Measurements from ENCODE around the gene DHRSX. TPM values are rescaled to one million over a fixed set of nuclear protein-coding genes. Genes with fewer than 3 reads are reported as not detected.

The DHRSX gene
- total and polyA plus RNA-seq, 9 of the 15 experiments (the other 6 are each of a cell fraction or from before 2014, with no cell fraction given) = 0.59 to 11.0 (median 6.2) TPM

GRCh38 chrX:2502668-2503519 is 2.1 kb upstream of the DHRSX start (continued):
- no peak for TF ChIP-seq ZBTB2 (IDR thresholded peaks at IDR 0.05)
- TF ChIP-seq CHD7 (IDR thresholded peaks at IDR 0.05; ENCODE audit: low read depth, low read length) = no peak
- no peak for TF ChIP-seq HMGN3 (IDR thresholded peaks at IDR 0.05; ENCODE audit: borderline replicate concordance, extremely low read depth, insufficient read length, low read depth, low read length)
- no peak for TF ChIP-seq HDGF (IDR thresholded peaks at IDR 0.05)
- TF ChIP-seq THAP12 (CRISPR knock-in tag; IDR thresholded peaks at IDR 0.05) = no peak
- no peak for TF ChIP-seq ARID3A (IDR thresholded peaks at IDR 0.05; ENCODE audit: borderline replicate concordance, low read depth, low read length)
- TF ChIP-seq ZNF695 (CRISPR knock-in tag; IDR thresholded peaks at IDR 0.05) = no peak
- no peak for TF ChIP-seq SP2 (IDR thresholded peaks at IDR 0.05; ENCODE audit: extremely low read depth, low read depth, low read length, poor library complexity, severe bottlenecking)
